ENCODE measurements around the gene RPL18. TPM values are rescaled to one million over a fixed set of nuclear protein-coding genes. Genes with fewer than 3 reads are reported as not detected.
"Not testable (repeated sequence)": the region's sequence is repeated elsewhere in the genome, so short reads cannot be mapped to it uniquely, and the experiment has no call there.

Gene RPL18
- 1,000 to 10,000 TPM; 1,371 to 1,433 TPM for total RNA-seq

DNA sequence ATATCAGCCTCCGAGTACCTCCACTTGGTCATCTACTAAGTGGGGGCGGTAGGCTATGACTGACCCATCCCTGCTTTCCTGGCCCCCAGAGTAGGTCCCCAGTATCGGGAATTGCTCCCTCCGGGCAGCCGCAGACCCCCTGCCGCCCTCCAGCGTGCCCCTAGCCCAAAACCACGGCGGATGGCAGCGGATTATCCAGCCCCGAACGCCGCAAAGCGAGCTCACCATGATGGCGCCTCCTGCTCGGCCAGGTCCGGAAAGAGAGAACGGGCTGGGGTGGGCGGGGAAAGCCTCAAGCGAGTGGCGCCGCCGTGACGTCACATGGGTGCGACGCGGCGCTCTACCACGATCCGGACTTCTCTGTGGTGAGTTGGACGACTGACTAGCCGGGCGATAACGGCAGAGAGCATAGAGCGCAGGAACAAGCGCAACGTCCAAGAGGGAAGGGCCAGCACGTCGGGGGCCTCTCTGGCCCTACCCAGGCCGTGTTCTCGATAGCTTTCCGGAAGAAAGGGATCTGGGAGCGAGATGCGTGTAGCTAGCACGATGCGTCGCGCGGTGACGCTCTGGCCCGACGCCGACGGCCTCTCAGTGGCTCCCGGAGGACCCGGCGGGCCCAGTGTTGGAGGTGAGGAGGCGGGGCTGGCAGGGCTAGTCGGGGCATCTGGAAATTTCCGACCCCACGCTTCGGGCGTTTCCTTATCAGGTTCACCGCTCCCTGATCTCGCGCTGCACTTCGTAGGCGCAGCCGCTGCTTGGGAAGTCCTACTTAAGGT is at the start of gene RPL18, which contains the start of gene SPHK2:
Gene RPL18 (minus strand): TSS at position 263 of the 776 bp plus-strand sequence. CDS start 35 bp downstream, at position 228.
Gene SPHK2 (plus strand): TSS at position 591 of the 776 bp plus-strand sequence. CDS start 1,009 bp downstream, outside the sequence.
- H3K27me3 Mint-ChIP-seq (ENCODE audit: low read depth) = no peaks in the 10 kb centered on the region
- peak; percentile 83 for ATAC-seq
- CTCF ChIA-PET = interaction anchor here (0.9 to 3.4 kb wide), 7 partner anchors 10 to 176 kb away, joined by 3 to 20 read pairs (median 4); no protein-coding TSS in a partner anchor

DNA sequence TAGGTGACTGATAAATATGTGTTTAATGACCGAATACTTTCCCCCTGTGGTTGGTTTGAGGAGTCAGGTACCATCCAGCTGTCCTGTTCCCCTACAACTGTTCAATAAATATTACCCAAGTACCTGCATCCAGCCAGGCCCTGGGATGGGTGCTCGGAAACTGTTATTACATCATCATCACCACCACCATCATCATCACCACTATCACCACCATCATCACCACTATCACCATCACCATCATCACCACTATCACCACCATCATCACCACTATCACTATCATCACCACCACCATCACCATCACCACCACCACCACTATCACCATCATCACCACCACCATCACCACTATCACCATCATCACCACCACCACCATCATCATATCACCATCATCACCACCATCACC is 49.8 kb upstream of the RPL18 start:
- POLR2A ChIA-PET = no interaction called here
- Mint-ChIP-seq H3K27me3 (ENCODE audit: low read depth) (peaks cover 2% of the 10 kb centered on the region), H3K4me3 (no peak overlapping the region), H3K27ac (no peak overlapping the region), H3K4me1 (ENCODE audit: low read depth) (no peaks in the 10 kb centered on the region), H3K36me3 (ENCODE audit: low read depth) (no peaks in the 10 kb centered on the region), H3K9me3 (ENCODE audit: insufficient read depth) (no peaks in the 10 kb centered on the region)
- DNase-seq = no peak
- no peak for ATAC-seq
- CTCF ChIA-PET = no interaction called here

More for the DNA sequence above, at the start of gene RPL18, which contains the start of gene SPHK2:
- Mint-ChIP-seq H3K27ac (peak within 1 kb of the TSS; percentile 99), H3K4me3 (peak within 1 kb of the TSS; percentile 97), H3K4me1 (ENCODE audit: low read depth) (peaks cover 46% of the 10 kb centered on the region), H3K9me3 (ENCODE audit: insufficient read depth) (no peaks in the 10 kb centered on the region), H3K36me3 (ENCODE audit: low read depth) (peaks cover 64% of the 10 kb centered on the region)
- POLR2A ChIA-PET = interaction anchor here (0.6 to 2.1 kb wide), 18 partner anchors 9 to 363 kb away, joined by 3 to 15 read pairs (median 3); partner anchors contain the start of genes CA11, CARD8, DBP and SPACA4
- peak; percentile 97 for DNase-seq

DNA sequence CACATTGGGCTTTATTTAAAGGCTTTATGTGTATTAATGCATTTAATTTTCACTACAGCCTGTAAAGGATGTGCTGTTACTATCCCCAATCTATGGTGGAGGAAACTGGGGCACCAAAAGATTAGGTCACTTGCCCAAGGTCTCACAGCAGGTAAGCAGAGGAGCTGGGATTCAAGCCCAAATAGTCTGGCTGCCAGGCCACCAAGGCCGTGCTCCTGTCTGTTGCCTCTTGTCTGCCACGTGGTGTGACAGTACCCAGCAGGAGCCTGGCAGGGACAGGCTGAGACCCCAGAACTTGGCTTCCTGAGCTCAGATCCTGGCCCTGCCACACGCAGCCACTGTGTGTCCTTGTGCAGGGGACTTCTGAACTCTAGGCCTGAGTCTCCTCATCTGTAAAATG is 49.4 kb upstream of the RPL18 start:
- no peak for ATAC-seq
- no peak overlapping the region for H3K4me3 Mint-ChIP-seq
- DNase-seq = no peak
- H3K27me3 Mint-ChIP-seq (ENCODE audit: low read depth) = peaks cover 2% of the 10 kb centered on the region
- CTCF ChIA-PET = no interaction called here
- H3K4me1 Mint-ChIP-seq (ENCODE audit: low read depth) = no peaks in the 10 kb centered on the region
- H3K9me3 Mint-ChIP-seq (ENCODE audit: insufficient read depth) = no peaks in the 10 kb centered on the region
- no peaks in the 10 kb centered on the region for H3K36me3 Mint-ChIP-seq (ENCODE audit: low read depth)
- POLR2A ChIA-PET = no interaction called here
- H3K27ac Mint-ChIP-seq = no peak overlapping the region

DNA sequence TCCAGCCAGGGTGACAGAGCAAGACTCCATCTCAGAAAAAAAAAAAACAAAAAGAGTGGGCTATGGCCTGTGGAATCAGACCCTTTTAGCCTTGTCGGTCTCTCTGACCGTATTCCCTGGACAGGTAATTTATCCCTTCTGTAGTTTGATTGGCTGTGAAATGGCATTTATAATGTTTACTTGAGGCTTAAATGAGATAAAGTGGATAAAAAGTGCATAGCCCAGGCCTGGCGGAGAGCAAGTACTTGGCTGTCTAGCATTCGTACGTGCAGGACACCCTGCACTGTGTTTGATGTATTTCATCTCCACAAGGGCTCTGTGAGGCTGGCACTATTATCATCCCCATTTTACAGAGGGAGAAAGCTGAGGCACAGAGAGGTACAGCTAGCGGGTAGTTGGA is 46.8 kb upstream of the RPL18 start:
- ATAC-seq = no peak
- Mint-ChIP-seq H3K9me3 (ENCODE audit: insufficient read depth) (no peaks in the 10 kb centered on the region), H3K27me3 (ENCODE audit: low read depth) (peaks cover 2% of the 10 kb centered on the region), H3K36me3 (ENCODE audit: low read depth) (no peaks in the 10 kb centered on the region), H3K4me3 (no peak overlapping the region), H3K4me1 (ENCODE audit: low read depth) (peaks cover 6% of the 10 kb centered on the region), H3K27ac (no peak overlapping the region)
- CTCF ChIA-PET = interaction anchor here (1.0 kb wide), 1 partner anchor 12 kb away, joined by 3 read pairs; no protein-coding TSS in a partner anchor
- POLR2A ChIA-PET = no interaction called here
- DNase-seq = no peak

DNA sequence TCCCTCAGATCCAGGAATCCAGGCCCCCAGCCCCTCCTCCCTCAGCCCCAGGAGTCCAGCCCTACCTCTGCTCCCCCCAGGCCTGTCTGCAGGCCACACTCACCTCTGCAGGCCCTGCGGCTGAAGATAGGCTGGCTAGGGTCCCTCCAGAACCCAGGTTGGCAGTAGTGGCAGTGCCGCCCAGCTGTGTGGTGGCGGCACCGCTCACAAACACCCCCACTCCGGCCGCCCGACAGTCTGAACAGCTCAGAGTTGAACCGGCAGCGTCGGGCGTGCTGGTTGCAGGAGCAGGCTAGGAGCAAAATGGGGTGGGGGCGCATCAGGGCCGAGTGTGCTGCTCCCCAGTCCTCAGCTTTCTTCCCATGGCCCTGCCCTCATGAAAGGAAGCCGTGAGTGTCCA is 45.5 kb upstream of the RPL18 start:
- ATAC-seq (no peak), DNase-seq (no peak)
- H3K27ac Mint-ChIP-seq = no peak overlapping the region
- H3K4me1 Mint-ChIP-seq (ENCODE audit: low read depth) = peaks cover 8% of the 10 kb centered on the region
- H3K36me3 Mint-ChIP-seq (ENCODE audit: low read depth) = no peaks in the 10 kb centered on the region
- no peaks in the 10 kb centered on the region for H3K27me3 Mint-ChIP-seq (ENCODE audit: low read depth)
- ChIA-PET POLR2A (no interaction called here), CTCF (interaction anchor here (0.9 kb wide), 1 partner anchor 13 kb away, joined by 3 read pairs; no protein-coding TSS in a partner anchor)
- no peak overlapping the region for H3K4me3 Mint-ChIP-seq
- H3K9me3 Mint-ChIP-seq (ENCODE audit: insufficient read depth) = no peaks in the 10 kb centered on the region

DNA sequence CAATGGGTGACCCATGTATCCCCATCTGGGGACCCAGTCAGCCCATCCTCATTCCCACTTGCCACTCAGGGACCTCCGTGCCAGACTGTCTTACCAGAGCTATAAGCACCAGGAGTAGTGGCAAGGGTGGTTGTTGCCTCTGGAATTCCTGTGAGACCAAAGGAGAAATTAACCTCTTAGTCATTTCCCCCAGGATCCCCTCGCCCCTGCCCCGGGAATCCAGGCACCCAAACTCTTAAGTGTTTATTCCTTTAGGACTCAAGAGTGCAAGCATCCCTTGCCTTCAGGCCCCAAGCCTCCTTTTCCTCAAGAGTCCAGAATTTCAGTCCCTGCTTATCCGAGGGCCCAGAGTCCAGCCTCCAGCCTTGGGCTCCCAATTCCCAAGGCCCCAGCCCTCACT is 44.7 kb upstream of the RPL18 start:
- DNase-seq = no peak
- POLR2A ChIA-PET = no interaction called here
- CTCF ChIA-PET = no interaction called here
- H3K4me1 Mint-ChIP-seq (ENCODE audit: low read depth) = peaks cover 10% of the 10 kb centered on the region
- H3K27ac Mint-ChIP-seq = no peak overlapping the region
- no peak overlapping the region for H3K4me3 Mint-ChIP-seq
- H3K36me3 Mint-ChIP-seq (ENCODE audit: low read depth) = no peaks in the 10 kb centered on the region
- no peaks in the 10 kb centered on the region for H3K9me3 Mint-ChIP-seq (ENCODE audit: insufficient read depth)
- H3K27me3 Mint-ChIP-seq (ENCODE audit: low read depth) = peaks cover 3% of the 10 kb centered on the region
- no peak for ATAC-seq

DNA sequence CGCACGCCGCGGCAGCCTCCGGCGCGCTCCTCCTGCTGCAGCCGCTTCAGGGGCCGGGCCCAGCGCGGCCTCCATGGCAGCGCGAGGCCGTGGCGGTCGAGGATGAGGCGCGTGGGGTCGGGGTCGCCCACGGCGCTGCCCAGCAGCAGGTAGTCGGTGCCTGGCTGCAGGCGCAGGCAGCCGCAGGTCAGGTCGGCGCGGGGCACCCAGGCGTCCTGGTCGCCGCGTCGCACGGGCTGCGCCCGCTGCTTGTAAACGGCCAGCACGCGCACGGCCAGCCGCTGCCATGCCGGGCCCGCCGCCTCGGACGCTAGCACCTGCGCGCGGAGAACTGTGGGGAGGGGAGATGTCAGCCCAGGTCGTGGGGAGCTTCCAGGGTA is 42.7 kb upstream of the RPL18 start:
- ChIA-PET POLR2A (no interaction called here), CTCF (interaction anchor here (1.3 kb wide), 1 partner anchor 13 kb away, joined by 4 read pairs; no protein-coding TSS in a partner anchor)
- no peak overlapping the region for H3K4me3 Mint-ChIP-seq

DNA sequence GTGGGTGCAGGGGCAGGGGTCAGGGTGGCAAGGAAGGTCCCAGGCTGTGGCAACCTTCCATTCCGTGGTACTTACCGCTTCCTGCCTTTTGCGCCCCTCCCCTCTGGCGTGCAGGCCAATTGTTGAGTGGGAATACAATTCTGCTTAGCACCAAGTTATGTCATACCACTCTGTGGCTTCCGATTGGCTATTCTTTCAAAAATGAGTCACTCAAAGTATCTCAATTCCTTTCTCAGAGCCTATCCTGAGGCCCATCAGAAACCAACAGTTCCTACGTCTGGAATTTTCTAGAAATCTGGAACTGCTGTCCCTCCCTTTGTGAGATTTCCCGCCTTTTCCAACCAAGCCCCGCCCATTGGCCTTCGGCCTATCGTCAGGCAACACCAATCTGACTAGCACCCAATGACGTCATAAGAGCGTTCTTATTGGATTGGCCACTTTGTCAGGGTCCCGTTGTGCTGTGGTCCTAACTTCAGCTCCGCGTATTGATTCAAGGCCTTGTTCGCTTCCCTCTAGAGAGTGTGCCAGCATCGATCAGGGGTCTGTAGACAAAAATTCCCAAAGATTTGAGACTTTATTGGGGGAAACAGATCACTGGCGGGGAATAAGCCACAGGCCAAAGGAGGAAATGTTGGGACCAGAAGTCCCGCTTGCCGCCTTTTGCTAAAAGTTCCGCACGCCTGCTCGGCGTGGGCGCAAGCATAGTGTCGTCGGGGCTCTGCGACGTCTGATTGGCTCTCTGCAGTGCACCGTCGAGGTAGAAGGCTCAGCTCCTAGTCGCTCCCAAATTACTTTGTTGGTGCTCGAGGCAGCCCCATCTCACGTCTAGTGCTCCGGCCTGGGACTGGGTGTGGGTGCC is 42.1 kb upstream of the RPL18 start:
- ChIA-PET CTCF (interaction anchor here (1.3 kb wide), 1 partner anchor 13 kb away, joined by 4 read pairs; no protein-coding TSS in a partner anchor), POLR2A (no interaction called here)
- DNase-seq (peak; percentile 90), ATAC-seq (peak; percentile 95)
- Mint-ChIP-seq H3K27ac (peak overlapping the region; percentile 93), H3K4me1 (ENCODE audit: low read depth) (peaks cover 10% of the 10 kb centered on the region), H3K27me3 (ENCODE audit: low read depth) (peaks cover 11% of the 10 kb centered on the region), H3K9me3 (ENCODE audit: insufficient read depth) (no peaks in the 10 kb centered on the region), H3K36me3 (ENCODE audit: low read depth) (no peaks in the 10 kb centered on the region), H3K4me3 (peak overlapping the region; percentile 44)

More for the DNA sequence above, 42.7 kb upstream of the RPL18 start:
- ATAC-seq = no peak
- H3K27ac Mint-ChIP-seq = no peak overlapping the region
- no peaks in the 10 kb centered on the region for H3K9me3 Mint-ChIP-seq (ENCODE audit: insufficient read depth)
- DNase-seq = no peak
- peaks cover 10% of the 10 kb centered on the region for H3K27me3 Mint-ChIP-seq (ENCODE audit: low read depth)
- peaks cover 10% of the 10 kb centered on the region for H3K4me1 Mint-ChIP-seq (ENCODE audit: low read depth)
- H3K36me3 Mint-ChIP-seq (ENCODE audit: low read depth) = no peaks in the 10 kb centered on the region

DNA sequence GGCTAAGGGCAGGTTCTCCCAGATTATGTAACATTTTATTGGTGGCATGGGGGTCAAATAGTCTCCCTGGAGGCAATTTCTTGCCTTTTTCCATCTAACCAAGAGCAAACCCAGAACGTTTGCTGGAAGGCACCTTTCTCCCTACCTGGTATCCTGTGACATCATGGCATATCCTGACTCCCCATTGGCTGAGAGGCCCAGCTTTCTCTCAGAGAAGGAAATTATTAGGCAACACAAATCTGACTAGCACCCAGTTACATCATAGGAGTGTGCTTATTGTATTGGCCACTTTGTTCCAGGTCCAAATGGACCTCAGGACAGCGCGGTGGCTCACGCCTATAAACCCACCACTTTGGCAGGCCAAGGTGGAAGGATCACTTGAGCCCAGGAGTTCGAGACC is 40.8 kb upstream of the RPL18 start:
- CTCF ChIA-PET = interaction anchor here (0.9 to 1.6 kb wide), 2 partner anchors 14 kb away, joined by 3 to 6 read pairs; partner anchors contain the start of gene CA11
- no peak overlapping the region for H3K27ac Mint-ChIP-seq

DNA sequence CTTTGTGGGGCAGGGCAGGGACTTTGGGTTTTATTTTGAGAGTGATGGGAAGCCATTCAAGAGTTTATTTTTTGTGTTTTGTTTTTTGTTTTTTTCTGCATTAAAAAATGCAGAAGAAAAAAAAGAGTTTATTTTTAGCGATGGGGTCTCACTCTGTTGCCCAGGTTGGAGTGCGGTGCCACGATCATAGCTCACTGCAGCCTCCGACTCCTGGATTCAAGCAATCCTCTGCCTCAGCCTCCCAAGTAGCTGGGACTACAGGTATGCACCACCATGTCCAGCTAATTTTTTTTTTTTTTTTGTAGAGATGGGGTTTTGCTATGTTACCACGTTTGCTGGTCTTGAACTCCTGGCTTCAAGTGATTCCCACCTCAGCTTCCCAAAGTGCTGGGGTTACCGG is 39.5 kb upstream of the RPL18 start:
- DNase-seq = no peak
- Mint-ChIP-seq H3K27me3 (ENCODE audit: low read depth) (peaks cover 11% of the 10 kb centered on the region), H3K36me3 (ENCODE audit: low read depth) (no peaks in the 10 kb centered on the region), H3K9me3 (ENCODE audit: insufficient read depth) (no peaks in the 10 kb centered on the region), H3K4me3 (no peak overlapping the region), H3K27ac (no peak overlapping the region), H3K4me1 (ENCODE audit: low read depth) (peaks cover 12% of the 10 kb centered on the region)
- ChIA-PET POLR2A (no interaction called here), CTCF (no interaction called here)
- ATAC-seq = no peak

More for the DNA sequence above, 40.8 kb upstream of the RPL18 start:
- Mint-ChIP-seq H3K9me3 (ENCODE audit: insufficient read depth) (no peaks in the 10 kb centered on the region), H3K4me1 (ENCODE audit: low read depth) (peaks cover 10% of the 10 kb centered on the region), H3K4me3 (no peak overlapping the region), H3K36me3 (ENCODE audit: low read depth) (no peaks in the 10 kb centered on the region), H3K27me3 (ENCODE audit: low read depth) (peaks cover 11% of the 10 kb centered on the region)
- POLR2A ChIA-PET = interaction anchor here (0.9 kb wide), 1 partner anchor 9 kb away, joined by 3 read pairs; no protein-coding TSS in a partner anchor
- DNase-seq (no peak), ATAC-seq (no peak)

DNA sequence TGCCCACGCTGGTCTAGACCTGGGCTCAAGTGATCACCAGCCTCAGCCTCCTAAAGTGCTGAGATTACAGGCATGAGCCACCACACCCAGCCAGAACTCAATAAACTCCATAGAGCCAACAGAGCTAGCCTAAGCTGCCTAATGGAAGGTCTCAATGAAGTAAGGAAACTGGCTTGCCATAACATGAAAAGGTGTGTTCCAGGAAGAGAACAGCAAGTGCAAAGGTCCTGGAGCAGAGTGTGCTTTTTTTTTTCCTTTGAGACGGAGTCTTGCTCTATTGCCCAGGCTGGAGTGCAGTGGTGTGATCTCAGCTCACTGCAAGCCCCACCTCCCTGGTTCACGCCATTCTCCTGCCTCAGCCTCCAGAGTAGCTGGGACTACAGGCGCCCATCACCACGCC is 38.9 kb upstream of the RPL18 start:
- ATAC-seq; H3K36me3 Mint-ChIP-seq (ENCODE audit: low read depth); H3K9me3 Mint-ChIP-seq (ENCODE audit: insufficient read depth); POLR2A ChIA-PET; DNase-seq; CTCF ChIA-PET; H3K27ac Mint-ChIP-seq; H3K4me3 Mint-ChIP-seq: not testable (repeated sequence)
- H3K27me3 Mint-ChIP-seq (ENCODE audit: low read depth) = peaks cover 11% of the 10 kb centered on the region
- peaks cover 14% of the 10 kb centered on the region for H3K4me1 Mint-ChIP-seq (ENCODE audit: low read depth)

Data from activated CD8-positive, alpha-beta T cell treated with anti-CD3 and anti-CD28 coated beads, Interleukin-2, amount 10 ng/mL, durations not matched to agents 7 days and 5 days (primary cell).